PC-9 (cell line): ENCODE measurements around the gene PCDHGA4.

ENCODE experiments used
- CTCF ChIP-seq: fragments of 200-600 bp; sonication (generic); conservative IDR thresholded peaks from 2 replicates; pipeline ENCODE4 v1.6.1; 2017; ENCODE audit warnings: mixed run types, antibody characterized with exemption, mild to moderate bottlenecking, moderate library complexity
- EZH2 ChIP-seq: fragments of 200-600 bp; sonication (generic); IDR thresholded peaks from 2 replicates; pipeline ENCODE4 v1.8.0; 2017; ENCODE audit warnings: antibody characterized with exemption, low read depth

DNA sequence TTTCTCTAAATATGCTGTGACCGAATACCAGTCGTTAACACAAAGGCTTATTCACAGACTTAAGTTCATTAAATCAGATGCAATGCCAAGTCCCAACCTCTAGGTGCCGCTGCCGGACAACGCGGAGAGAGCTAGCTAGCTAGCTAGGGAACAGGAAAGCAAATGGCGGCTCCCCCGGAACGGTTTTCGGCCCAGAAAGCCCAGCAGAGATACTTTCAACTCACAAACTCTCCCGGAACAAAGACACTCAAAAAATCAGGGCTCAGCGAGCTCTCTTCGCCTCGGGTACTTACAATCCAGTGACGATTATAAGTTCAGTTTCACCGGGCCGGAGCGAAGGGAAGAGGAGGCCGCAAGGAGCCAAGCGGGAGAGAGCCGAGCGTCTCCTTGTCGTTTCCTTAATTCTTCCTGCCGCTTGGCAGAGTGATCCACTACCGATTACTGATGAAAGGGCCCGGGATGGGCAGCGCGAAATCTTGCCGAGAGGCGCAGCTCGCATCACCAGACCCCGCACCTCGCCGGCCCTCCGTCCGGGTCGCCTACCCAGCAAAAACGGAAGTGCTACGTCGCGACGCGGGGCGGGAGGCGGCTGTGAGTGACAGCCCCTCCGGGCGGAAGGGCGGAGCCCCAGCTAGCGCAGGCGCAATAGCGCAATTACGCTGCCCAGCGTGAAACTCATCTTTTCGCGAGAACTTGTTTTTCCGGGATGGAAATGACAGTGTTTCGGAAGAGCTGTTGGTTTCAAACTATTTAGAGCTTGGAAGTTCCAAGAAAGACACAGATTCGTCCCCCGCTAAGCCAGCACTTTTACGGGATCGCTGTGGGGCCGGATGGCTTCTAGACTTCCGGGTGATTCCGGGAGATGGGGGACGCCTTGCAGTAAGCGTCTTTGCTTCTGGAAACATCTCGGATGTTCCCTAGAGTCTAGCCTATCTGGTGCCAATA, 34.3 kb upstream of the PCDHGA4 start, which contains the start of gene TAF7:
- TF ChIP-seq CTCF, result peak; percentile 88
- TF ChIP-seq EZH2, result no peak
